ENCODE results near the gene KRTAP5-6.

Gene KRTAP5-6

GRCh38 chr11:1675536-1676228 is 21.3 kb upstream of the KRTAP5-6 start:
- H3K27me3 ChIP-seq (ENCODE audit: insufficient read depth, low read length): no peaks in the 10 kb centered on the region; the same call in 1 of the 2 replicates

GRCh38 chr11:1676229-1676740 is 20.7 kb upstream of the KRTAP5-6 start:
- Histone ChIP-seq H3K27ac (ENCODE audit: low read depth, low read length, poor library complexity, severe bottlenecking) (no peak overlapping the region), H3K27me3 (ENCODE audit: insufficient read depth, low read length) (no peaks in the 10 kb centered on the region; the same call in 1 of the 2 replicates), H3K4me3 (ENCODE audit: low read depth, low read length, poor library complexity, severe bottlenecking) (no peak overlapping the region), H4K20me1 (ENCODE audit: insufficient read depth, low read length) (no peaks in the 10 kb centered on the region), H2AFZ (ENCODE audit: low read length) (no peak overlapping the region), H3K9ac (ENCODE audit: low read length) (no peak overlapping the region), H3K79me2 (ENCODE audit: insufficient read depth, low read length) (no peaks in the 10 kb centered on the region), H3K36me3 (ENCODE audit: insufficient read depth, low read length) (no peaks in the 10 kb centered on the region), H3F3A (ENCODE audit: insufficient read depth, low read length) (no peaks in the 10 kb centered on the region), H3K9me3 (ENCODE audit: low read length) (0 out of 2 replicates have a peak, but pooled peaks cover 2% of the 10 kb centered on the region), H3K9me2 (ENCODE audit: low read depth, low read length) (no peaks in the 10 kb centered on the region), H3K4me1 (ENCODE audit: insufficient read depth, low read length, severe bottlenecking) (no peaks in the 10 kb centered on the region), H3K4me2 (ENCODE audit: low read length) (no peak overlapping the region)
- TF ChIP-seq CTCF (IDR thresholded peaks at IDR 0.05; ENCODE audit: low read length): no peak
- no peak for TF ChIP-seq EZH2 (IDR thresholded peaks at IDR 0.05; ENCODE audit: borderline replicate concordance, low read length)

More at GRCh38 chr11:1675536-1676228, 21.3 kb upstream of the KRTAP5-6 start:
- no peak overlapping the region for H3K4me3 ChIP-seq (ENCODE audit: low read depth, low read length, poor library complexity, severe bottlenecking)
- H3K27ac ChIP-seq (ENCODE audit: low read depth, low read length, poor library complexity, severe bottlenecking): no peak overlapping the region
- no peaks in the 10 kb centered on the region for H4K20me1 ChIP-seq (ENCODE audit: insufficient read depth, low read length)
- H3K4me2 ChIP-seq (ENCODE audit: low read length): no peak overlapping the region
- no peak overlapping the region for H2AFZ ChIP-seq (ENCODE audit: low read length)
- no peak overlapping the region for H3K9ac ChIP-seq (ENCODE audit: low read length)
- H3K79me2 ChIP-seq (ENCODE audit: insufficient read depth, low read length): no peaks in the 10 kb centered on the region
- no peaks in the 10 kb centered on the region for H3K9me2 ChIP-seq (ENCODE audit: low read depth, low read length)
- TF ChIP-seq EZH2 (IDR thresholded peaks at IDR 0.05; ENCODE audit: borderline replicate concordance, low read length): no peak
- no peak for TF ChIP-seq CTCF (IDR thresholded peaks at IDR 0.05; ENCODE audit: low read length)
- H3K36me3 ChIP-seq (ENCODE audit: insufficient read depth, low read length): no peaks in the 10 kb centered on the region
- H3K4me1 ChIP-seq (ENCODE audit: insufficient read depth, low read length, severe bottlenecking): no peaks in the 10 kb centered on the region
- 0 out of 2 replicates have a peak, but pooled peaks cover 2% of the 10 kb centered on the region for H3K9me3 ChIP-seq (ENCODE audit: low read length)
- no peaks in the 10 kb centered on the region for H3F3A ChIP-seq (ENCODE audit: insufficient read depth, low read length)

- Histone ChIP-seq H2AFZ (ENCODE audit: low read length) (no peak overlapping the region), H3K9ac (ENCODE audit: low read length) (no peak overlapping the region), H3K79me2 (ENCODE audit: insufficient read depth, low read length) (no peaks in the 10 kb centered on the region), H3K9me2 (ENCODE audit: low read depth, low read length) (no peaks in the 10 kb centered on the region), H3K4me1 (ENCODE audit: insufficient read depth, low read length, severe bottlenecking) (no peaks in the 10 kb centered on the region), H3K4me2 (ENCODE audit: low read length) (no peak overlapping the region), H3K4me3 (ENCODE audit: low read depth, low read length, poor library complexity, severe bottlenecking) (no peak overlapping the region), H3K9me3 (ENCODE audit: low read length) (0 out of 2 replicates have a peak, but pooled peaks cover 2% of the 10 kb centered on the region), H3K36me3 (ENCODE audit: insufficient read depth, low read length) (no peaks in the 10 kb centered on the region), H4K20me1 (ENCODE audit: insufficient read depth, low read length) (no peaks in the 10 kb centered on the region), H3K27me3 (ENCODE audit: insufficient read depth, low read length) (no peaks in the 10 kb centered on the region; the same call in 1 of the 2 replicates), H3K27ac (ENCODE audit: low read depth, low read length, poor library complexity, severe bottlenecking) (no peak overlapping the region), H3F3A (ENCODE audit: insufficient read depth, low read length) (no peaks in the 10 kb centered on the region)
- TF ChIP-seq EZH2 (IDR thresholded peaks at IDR 0.05; ENCODE audit: borderline replicate concordance, low read length): no peak
- TF ChIP-seq CTCF (IDR thresholded peaks at IDR 0.05; ENCODE audit: low read length): no peak
Observed at GRCh38 chr11:1679881-1680280, 17.1 kb upstream of the KRTAP5-6 start.
